8988T (cell line): ENCODE measurements around the gene NHEJ1.
A peak's percentile ranks its signal among the peaks of the same experiment; 100 is the strongest.

Source experiments
- DNase-seq: peaks from one replicate; pipeline ENCODE4 v3.0.0; 2011

NHEJ1 gene

DNA sequence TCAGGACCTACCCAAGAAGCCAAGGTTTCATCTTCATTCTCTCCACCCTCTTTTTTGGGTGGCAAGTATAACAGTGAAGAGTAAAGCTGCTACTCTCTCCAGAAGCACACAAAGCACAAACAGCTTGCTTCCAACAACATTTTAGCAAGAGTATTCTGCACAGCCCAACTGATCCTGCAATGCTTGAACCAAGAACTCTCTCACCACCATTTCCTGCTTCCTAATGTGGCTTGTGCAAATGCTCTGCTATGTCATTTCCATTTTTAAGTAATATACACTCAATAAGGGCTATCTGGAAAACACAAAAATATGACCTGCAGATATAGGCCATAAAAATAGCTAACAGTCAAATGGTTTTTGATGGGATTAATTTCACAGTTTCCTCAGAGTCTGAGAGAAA is 75.8 kb downstream of the NHEJ1 start:
- no peak for DNase-seq

DNA sequence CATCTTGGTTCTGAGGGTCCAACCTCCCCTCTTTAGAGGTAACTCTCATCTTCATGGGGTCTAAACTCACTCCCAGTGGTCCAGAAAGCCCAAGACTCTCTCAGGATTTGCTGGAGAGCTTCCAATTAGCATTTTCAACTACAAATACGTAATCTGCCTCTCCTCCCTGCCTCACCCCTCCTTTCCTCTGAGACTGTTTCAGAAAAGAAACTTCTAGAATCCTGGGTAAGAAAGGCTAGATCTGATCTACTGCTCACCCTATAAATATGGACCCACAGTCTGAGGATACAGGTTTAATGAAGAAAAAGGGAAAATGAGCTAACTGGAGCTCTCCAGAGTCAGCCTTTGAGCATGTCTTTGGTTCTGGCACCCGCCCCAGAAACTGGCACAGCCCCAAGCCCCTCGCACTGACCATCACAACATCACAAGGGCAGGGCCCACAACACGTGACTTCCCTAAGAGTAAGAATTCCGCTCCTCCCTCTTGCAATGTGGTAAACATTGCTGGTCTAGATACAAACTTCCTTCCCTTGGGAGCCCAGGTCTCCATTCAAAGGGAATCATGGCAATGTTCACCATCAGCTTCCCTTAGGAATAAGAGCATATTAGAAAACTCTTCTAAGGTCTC is 78.2 kb downstream of the NHEJ1 start:
- no peak for DNase-seq

DNA sequence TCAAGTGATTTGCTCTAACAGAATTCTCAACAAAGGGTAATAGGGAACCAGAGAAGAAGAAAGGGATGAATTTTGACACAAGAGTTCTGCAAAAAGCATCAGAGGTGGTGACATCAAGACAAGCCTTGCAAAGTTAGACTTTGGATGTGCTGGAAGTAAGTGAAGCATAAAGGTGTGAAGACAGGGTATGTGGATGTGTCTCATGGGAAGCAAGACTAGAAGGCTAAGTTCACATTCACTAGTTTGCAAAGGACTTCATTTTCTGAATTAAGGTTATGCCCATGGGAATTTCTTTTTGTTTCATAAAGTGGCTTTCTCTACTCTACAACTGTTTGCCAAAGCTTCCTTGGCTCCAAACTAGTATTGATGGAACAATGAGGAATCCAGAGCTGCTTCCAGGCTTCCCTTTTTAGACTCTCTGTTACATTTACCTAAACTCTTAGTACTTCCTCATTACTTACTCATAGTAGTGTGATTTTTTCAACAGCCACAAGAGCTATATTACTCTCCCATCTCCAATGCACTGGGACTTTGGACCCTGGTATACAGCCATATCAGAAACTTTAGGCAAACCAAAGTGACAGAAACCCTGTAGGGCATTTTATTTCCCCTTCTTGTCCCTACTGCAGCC is 78.8 kb downstream of the NHEJ1 start:
- no peak for DNase-seq

DNA sequence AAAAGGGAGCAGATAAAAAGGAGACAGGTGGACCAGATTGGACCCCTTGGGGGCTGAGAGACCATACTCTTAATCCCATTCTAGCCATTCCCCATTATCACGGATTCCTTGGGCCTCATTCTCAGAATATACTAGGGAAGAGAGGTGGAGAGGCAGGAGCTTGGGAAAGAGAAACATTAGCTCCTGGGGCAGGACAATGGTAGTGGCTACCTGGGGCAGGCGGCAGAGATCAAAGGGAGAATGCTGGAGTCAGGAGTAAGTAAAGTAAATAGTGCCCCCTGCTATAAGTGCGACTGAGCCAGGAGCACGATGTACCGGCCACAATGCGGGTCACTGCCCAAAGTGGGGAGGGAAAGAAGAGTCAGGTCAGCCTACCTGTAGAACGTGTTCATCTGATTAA is 79.5 kb downstream of the NHEJ1 start:
- DNase-seq, result no peak

DNA sequence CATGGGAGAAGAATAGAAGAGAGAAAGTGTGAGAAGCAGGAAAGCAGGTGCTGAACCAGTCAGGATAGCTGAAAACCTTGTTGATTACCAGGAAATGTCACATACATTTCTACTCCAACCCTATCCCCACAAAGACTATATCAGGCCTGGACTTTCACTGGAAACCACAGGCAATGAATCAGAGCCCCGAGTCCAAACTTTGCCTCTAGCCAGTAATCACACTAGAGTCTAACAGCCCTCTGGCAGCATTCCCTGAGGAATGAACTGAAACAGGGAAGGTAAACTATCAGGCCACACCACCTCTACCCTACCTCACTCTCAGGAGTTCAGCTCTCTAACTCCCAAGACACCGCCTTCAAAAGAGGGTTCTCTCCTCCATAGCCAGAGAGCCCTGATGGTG is 81.2 kb downstream of the NHEJ1 start:
- no peak for DNase-seq

DNA sequence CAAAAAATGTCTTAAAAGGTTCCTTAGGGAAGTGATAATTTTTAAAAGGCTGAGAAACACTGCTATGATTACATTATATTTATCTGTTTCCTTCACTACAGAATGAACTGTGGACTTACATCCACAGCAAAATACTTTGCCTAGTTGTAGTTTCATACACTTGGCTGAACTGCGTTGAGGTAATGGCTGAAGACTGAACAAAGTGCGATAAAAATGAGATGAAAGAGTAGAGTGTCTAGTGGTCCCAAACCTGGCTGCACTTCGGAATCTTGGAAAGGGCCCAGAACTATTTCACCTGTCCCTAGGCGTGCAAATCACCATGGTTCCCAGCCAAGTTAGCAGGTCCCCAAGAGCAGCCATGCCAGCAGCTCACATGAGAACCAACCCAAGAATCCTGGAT is 81.7 kb downstream of the NHEJ1 start:
- no peak for DNase-seq

DNA sequence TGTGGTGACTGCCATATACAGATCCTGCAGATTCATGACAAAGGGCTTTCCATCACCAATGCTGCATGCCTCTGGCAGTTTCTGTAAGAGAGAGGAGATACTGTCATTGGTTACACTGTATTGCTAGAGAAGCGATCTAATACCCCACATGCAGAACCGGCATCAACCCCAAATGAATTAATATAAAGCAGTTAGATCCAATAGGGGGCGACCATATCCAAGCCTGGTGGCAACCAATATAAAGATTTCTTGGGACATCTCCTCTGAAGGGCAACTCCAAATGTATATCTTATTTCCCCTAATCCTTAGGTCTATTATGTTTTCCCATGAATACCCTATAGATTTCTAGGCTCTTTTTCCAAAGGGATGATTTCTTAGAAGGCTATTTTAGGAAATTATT is 82.5 kb downstream of the NHEJ1 start:
- no peak for DNase-seq

DNA sequence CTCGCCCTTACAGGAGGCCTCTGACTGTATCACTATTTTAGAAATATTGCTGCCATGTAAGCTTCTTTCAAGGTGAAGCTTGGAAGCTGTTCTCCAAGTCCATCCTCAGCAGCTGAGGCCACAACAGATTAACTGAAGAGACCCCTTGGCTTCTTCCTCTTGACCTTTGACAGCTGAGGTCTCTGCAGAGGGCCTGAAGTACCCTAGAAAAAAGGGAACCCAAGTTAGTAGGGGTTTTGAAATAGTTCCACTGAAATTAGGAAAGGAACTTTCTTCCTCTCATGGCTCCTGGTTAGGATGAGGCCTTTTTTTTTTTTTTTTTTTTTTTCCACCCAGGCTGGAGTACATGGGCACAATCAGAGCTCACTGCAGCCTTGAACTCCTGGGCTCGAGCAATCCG is 84.4 kb downstream of the NHEJ1 start:
- no peak for DNase-seq

DNA sequence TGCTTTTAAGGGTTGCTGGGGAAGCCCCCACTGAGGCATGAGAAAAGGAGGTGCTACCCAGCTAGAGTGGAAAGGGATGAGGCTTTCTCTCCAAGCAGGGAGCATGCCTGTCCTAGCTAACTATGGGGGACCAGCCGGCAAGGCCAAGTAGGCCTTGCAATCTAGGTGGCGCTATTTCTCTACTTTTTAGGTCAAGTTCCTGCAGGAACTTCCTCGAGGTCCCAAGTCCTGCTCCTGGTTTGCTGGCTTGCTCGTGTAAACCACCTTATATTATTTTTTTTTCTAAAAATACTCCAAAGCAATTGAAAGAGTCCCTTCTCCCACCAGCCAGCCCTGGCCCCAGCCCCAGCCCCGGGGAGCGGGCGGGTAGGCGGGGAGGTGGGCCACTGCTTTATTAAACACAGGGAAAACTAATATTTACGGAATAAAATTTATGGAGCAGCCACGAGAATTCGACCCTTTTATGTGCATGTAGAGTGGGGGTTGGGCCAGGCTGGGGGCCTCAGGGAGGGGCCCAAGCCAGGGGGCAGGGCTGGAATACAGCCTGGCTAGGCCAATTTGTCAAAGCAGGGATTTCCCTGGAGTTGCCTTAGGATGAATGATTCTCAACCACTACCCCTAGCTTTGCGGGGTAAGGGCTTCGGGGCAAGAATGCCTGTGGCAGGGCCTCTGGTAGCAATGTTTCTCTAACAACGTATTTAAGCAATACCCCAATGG is 87.0 kb downstream of the NHEJ1 start:
- DNase-seq, result no peak

DNA sequence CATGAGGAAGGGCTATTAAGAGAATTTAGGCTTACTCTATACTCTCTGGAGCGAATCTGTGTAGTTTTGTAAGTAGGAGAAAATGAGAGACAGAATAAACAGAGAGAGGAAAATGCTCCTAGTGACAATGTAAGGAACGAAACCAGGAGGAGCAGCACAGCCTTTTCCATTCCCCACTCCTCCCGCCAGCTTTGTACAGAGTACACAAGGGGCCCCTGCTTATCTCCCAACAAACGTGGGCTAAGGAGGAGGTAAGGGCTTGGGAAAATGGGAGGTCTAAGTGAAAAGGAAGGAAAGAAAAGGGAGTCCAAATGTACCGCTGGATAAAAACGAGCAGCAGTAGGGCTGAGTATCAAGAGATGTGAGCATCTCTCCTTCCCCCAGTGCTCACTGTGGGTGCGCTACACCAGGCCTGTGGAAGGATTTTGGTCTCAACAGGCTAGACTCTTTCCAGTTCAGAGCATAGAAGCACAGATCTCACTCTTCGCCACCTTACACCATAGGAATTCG is 87.8 kb downstream of the NHEJ1 start:
- DNase-seq, result no peak

DNA sequence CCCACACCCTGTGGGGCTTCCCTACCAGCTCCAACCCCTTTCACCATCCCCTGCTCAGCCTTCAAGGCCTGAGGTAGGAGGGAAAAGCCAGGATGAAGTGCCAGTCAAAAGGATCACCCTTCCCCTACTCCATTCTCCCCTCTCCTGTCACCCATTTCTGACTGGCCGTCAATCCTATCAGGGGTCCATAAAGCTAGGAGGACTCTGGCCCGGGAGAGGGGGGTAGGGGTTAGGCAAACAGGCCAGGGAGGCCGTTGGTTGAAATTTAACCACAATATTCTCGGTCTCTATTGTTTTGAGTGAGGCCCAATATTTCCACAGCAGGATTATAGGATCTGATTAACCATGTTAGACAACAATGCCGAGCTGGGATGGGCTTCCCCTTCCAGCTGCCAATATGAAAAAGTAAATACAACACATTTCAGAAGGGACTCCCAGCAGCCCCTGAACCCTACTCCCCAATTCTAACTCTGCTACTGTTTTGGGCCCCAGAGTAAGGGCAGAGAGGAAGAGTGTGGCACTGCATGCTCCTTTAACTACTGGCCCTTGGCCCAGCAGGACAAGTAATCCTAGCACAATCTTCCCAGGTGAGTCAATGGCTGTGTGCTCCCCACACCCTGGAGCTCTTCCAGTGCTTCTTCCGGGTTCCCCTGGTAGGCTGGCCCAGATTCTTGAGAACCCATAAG is 89.3 kb downstream of the NHEJ1 start:
- no peak for DNase-seq

DNA sequence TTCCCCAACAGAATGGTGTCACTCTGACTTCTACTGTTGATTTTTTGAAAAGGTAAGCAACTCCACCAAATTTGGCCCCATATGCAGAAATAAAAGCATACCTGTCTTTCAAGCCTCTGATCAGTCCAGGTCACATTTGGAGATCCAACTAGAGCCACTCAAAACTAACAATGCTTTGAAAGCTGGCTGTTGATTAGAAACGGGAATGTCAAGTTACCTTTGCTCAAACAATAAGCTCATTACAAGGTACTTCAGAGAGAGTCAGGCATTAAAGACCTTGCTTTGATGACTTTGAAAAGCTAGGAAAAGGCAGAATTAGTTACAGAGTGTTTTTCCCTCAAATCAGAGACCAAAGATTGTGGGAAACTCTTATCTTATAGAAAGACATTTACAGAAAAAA is 95.1 kb downstream of the NHEJ1 start:
- DNase-seq, result no peak

DNA sequence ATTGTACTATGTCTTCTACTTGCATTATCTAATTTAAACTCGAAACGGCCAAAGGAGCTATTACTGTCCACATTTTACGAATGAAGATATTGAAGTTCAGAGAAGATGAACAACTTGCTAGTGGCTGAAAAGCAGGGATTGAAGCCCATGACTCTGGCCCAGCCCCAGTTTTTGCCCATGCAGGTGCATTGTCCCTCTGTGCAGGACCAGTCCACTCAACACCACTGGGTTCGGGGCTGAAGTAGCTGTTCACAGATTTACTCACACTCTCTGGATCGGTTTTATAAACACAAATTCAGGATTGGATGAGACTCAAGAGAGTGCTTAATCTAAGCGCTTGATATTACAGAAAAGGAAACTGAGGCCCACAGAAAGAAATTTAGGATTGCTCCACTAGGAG is 98.5 kb downstream of the NHEJ1 start:
- no peak for DNase-seq

DNA sequence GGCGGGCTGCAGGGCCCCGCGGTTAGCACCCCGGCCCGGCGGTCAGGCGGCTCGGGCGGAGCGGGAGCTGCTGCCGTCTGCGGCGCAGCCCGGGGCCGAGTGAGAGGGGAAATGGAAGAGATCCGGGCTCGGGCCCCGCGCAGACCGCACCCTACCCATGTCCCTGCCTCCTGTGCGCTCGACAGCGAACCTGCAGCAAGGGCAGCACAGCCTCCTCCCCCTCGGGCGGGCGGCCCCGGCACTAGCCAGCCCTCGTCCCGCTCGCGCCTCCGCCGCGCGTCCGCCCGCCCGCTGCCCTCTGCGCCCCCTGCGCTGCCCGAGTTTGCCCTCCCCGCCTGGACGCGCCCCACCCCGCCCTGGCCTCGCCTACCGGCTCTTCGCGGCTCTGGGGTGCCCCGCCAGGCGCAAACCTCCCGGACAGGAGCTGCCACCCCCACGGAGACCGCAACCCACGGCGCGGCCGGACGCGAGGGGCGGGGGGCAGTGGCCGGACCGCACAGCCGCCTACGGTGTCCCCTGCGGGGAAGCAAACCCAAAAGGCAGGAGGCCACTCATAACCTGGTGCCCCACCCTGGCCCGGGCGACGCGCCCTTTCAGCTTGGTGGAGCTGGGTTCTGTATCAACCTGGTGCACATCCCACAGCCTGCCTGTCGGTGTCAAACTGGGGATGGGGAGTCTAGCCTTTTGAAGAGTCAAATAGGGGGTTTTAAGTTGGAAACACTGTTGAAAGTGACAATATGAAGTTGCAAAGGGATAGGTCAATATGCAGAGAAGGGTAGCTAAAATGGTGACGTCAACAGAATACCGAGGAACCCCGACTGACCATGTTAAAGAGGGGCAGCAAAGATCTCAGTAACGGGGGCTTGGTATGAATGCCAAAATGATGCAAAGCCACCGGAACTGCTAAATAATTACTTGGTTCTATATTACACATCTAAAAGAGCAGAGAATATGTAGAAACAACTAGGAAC is 99.5 kb downstream of the NHEJ1 start, which contains the start of gene IHH:
Gene IHH, minus strand, starts transcription at position 101 of the 971 bp plus-strand sequence. CDS start 454 bp downstream, outside the sequence.
- peak; percentile 81 for DNase-seq

DNA sequence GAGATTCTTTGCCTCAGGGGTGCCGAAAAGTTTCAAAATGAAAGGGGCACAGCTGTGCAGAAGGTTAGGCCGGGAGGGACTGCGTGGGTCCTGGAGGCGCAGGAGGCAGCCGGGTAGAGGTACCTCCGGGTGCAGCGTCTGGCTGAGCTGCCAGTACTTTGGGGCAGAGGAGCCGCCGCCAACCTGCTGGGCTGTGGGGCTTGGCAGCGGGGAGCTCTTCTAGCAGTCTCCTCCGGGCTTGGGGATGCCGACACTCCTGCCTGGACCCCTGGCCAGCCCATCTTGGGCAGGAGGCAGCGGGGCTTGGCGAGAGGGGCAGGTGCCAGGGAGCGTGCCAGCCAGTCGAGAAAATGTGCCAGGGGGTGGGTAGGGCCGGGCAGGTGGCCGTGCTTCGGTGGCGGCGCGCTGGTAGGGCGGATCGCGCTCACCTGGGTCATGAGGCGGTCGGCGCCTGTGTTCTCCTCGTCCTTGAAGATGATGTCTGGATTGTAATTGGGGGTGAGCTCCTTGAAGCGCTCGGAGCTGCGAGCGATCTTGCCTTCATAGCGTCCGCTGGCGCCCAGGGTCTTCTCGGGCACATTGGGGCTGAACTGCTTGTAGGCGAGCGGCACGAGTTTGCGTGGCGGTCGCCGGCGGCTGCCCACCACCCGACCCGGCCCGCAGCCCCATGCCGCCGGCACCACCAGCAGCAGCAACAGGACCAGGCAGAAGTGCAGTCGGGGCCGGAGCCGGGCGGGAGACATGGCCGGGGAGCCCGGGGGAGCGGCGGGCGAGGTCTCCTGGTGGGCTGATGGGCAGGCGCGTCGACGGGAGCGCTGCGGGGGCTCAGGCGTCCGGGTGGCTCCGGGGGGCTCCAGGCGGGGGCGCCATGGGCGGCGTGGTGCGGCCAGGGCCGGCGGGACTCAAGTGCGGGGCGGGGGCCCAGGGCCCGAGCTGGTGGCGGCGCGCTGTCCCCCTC is 100.6 kb downstream of the NHEJ1 start:
- DNase-seq, result peak; percentile 53

DNA sequence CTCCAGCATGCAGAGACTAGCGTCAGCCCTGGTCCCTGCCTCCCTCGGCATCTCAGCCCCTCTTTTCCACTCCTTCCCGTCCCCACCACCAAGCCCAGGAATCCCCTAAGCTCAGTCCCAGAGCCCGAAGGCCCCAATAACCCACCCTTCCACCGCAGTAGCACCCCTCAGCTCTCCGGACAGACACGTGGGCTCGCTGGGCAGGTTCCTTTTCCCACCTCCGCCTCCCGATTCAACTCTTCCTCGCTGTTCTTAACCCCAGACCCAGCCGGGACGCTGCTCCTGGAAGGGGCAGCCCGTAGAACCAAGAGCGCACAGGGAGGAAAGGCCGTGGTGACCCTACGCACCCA is 101.3 kb downstream of the NHEJ1 start:
- no peak for DNase-seq

DNA sequence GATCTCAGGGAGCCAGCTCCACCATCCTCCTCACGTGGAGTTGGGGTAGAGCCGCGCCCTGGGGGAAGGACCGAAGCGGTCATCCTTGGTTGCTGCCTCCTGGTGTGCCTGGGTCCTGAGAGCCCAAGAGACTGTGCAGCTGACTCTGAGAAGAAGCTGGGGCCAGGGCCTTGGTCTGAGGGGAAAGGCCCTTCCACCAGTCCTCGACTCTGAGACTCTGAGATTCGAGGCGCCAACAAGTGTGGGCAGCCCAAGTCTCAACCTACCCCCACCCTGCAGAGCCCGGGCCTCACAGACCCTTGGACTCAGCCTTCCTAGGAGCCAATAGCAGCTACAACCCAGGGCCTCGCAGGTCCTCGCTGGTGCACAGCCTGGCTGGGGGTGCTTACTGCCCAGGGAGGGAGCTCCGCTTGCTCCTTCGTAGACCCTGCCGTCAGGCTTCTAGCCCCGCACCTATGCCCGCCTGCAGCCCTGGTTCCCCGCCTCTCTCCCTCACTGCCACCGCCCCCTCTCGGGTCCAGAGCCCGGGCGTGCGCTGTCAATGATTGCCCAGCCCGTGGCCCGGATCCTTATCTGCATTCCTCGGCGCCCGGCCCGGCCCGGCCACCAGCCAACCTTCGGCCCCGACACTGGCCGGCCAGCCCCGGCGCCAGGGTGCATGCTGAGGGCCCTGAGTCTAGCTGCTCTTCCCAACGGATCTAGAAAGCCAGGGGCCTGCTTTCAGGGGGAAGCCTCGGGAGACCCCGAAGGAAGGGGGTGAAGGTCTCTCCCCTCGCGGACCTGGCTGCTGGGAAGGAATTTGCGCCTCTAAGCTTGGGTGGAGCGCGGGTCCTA is 101.9 kb downstream of the NHEJ1 start:
- peak; percentile 53 for DNase-seq

DNA sequence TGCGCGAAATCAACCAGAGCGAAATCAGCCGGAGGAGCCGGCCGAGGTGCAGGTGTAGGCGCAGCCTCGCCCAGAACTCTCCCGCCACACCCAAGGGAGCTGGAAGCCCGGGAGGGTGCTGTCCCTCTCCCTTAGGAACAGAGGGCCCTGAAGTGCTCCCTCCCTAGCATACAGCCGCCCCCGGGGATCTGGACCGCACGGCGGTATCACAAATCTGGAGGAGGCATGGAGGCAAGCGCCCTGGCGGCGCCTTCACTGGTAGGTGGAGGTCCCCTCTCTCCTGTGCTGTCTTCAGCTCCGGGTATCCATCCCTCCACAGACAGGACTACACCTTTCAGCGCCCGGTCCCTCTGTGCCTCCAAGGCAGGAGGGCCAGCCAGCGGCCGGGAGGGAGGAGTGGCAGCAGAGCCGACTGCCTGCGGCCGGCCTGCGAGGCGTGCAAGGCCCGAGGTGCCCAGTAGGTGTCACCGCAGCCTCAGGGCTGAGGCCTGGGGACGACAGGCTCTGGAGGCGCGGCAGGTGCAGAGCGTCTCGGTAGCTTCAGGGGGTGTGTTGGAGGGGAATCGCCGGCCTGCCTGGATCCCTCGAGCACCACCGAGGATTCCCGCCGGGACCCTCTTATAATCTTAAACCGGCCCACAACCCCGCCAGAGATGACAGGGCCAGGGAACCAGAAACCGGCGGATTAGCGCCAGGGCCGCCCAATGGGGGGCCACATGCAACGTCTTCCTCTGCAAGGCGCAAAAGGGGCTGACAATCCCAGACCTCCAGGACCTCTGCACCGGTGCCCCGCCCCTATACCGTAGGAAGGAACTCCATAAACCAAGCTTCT is 102.7 kb downstream of the NHEJ1 start:
- peak; percentile 96 for DNase-seq
